ENCODE results near the gene FARP1. TPM values are rescaled to one million over a fixed set of nuclear protein-coding genes. Genes with fewer than 3 reads are reported as not detected.
A peak's percentile ranks its signal among the peaks of the same experiment; 100 is the strongest.

Gene FARP1
- total RNA-seq, 4 donors from 2014 or later = 1.5 to 10.3 (median 6.4) TPM

GRCh38 chr13:98476106-98476505 is 333.2 kb downstream of the FARP1 start:
- H3K36me3 ChIP-seq = peaks cover 19 to 55% (median 27%) of the 10 kb centered on the region in 3 donors
- no peak for TF ChIP-seq POLR2A (IDR thresholded peaks at IDR 0.05)
- no peak for TF ChIP-seq CTCF (IDR thresholded peaks at IDR 0.05)
- H3K27me3 ChIP-seq = no peaks in the 10 kb centered on the region
- peaks cover 26 to 77% (median 30%) of the 10 kb centered on the region in 3 donors for H3K4me1 ChIP-seq
- peak overlapping the region in 1 of 4 donors; percentile 25 for H3K4me3 ChIP-seq
- no peak for DNase-seq
- 22 to 32% methylated on average over 3 to 5 of the region's 5 CpGs for WGBS, 2 donors
- H3K27ac ChIP-seq = peak overlapping the region; percentile 65 to 75 (median 68)
- H3K9me3 ChIP-seq = no peaks in the 10 kb centered on the region
- intact Hi-C loops (cut with DNase I) = loop anchor here (5.0 kb wide), 1 partner anchor 101 kb away; the partner anchor contains the start of gene STK24

DNA sequence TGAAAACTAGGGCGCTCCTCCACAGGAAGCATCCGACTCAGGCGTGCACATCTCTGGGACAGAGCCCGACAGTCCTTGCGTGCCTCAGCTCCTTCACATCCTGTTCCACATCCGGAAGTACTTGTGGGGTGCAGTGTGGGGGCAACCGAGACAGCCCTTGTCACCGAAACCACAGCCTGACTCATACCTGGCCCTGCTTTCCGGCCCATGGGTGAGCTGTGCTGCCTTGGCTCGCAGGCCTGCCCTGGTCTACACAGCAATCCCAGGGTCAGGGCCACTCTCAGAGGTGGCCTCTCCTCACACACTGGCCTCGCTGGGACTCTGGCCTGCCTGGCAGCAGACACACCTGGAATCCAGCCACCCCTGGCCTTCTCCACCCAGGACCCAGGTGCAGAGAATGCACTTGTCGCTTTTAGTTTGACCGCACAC is 333.7 kb downstream of the FARP1 start:
- 17 to 47% methylated on average over 9 of the region's 13 CpGs for WGBS, 2 donors
- intact Hi-C loops (cut with DNase I) = loop anchor here (5.0 kb wide), 1 partner anchor 101 kb away; the partner anchor contains the start of gene STK24
- Histone ChIP-seq H3K9me3 (no peaks in the 10 kb centered on the region), H3K4me1 (peaks cover 26 to 82% (median 34%) of the 10 kb centered on the region in 3 donors), H3K4me3 (peak overlapping the region in 1 of 4 donors; percentile 25), H3K36me3 (peaks cover 19 to 54% (median 22%) of the 10 kb centered on the region in 3 donors), H3K27me3 (no peaks in the 10 kb centered on the region), H3K27ac (peak overlapping the region; percentile 65 to 75 (median 68))
- no peak for DNase-seq
- TF ChIP-seq CTCF (IDR thresholded peaks at IDR 0.05) = no peak
- no peak for TF ChIP-seq POLR2A (IDR thresholded peaks at IDR 0.05)

DNA sequence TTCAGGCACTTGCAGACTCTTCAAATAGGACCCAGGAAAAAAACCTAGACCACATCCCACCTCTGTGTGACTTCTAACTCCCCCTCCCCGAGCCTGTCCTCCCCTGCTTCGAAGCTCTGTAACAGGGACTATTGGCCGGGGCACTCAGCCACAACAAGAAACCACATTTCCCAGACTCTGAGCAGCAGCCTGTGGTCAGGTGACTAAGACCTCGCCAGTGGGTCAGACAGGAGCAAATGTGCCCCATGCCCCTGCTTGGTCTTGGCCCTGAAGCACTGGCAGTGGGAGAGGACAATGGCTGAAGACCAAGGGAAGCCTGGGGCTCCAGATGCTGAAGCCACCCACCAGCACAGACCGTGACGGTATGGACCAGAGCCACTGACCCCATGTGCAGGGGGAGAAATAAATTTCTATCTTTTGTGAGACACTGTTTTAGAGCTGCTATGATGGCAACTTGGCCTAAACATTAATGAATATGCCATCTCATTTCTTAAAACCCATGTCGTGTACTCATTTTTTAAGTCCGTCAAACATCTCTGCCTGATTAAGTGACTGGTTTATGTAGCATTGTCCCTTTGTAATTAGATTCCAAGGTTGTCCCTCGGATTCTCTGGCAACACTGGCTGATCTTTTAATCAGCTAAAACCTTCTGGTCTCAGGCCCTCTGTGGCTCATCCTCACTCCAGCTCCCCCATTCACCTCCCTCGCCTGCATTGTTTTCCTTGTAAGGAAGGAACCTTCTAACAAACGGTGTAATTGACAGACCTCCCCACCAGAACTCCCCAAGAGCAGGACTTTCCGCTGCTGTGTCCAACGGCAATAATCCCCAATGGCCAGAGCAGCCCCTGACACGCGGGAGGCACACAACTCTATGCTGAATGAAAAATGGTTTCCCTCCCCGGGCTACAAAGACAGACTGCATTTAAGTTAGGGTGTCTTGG is 335.6 kb downstream of the FARP1 start:
- intact Hi-C loops (cut with DNase I) = loop anchor here (5.0 kb wide), 1 partner anchor 99 kb away; the partner anchor contains the start of gene STK24
- Histone ChIP-seq H3K27me3 (no peaks in the 10 kb centered on the region), H3K4me1 (peaks cover 38 to 97% (median 52%) of the 10 kb centered on the region in 3 donors), H3K36me3 (peaks cover 12 to 34% (median 13%) of the 10 kb centered on the region in 3 donors), H3K27ac (peak overlapping the region; percentile 19 to 89 (median 54)), H3K4me3 (no peak overlapping the region), H3K9me3 (no peaks in the 10 kb centered on the region)
- DNase-seq = no peak
- 73 to 84% methylated on average over 15 to 16 of the region's 16 CpGs for WGBS, 2 donors
- TF ChIP-seq CTCF (IDR thresholded peaks at IDR 0.05) (no peak), POLR2A (IDR thresholded peaks at IDR 0.05) (no peak)

DNA sequence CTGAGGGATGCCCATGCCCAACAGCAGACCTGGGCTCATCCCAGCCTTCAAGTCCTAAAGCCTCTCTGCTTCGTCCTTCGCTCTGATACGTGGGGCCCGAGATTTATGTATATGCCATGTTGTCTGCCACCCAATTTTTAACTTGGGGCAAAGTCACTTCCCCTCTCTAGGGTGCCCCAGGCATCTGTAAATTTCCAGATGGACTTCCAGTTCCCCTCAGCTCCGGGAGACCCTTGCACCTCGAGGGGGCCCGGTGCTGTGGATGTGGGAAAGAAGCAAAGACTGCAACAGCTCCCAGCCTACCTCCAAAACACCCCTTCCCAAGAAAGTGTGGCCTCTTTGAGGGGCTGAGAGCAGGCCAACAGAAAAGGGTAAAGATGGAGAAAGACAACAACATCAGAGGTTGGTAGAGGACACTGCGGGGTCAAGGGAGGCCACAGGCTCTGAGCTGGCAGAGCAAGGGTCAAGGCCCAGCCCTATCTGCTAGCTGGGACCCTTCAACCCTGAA is 336.7 kb downstream of the FARP1 start:
- TF ChIP-seq POLR2A (IDR thresholded peaks at IDR 0.05) (no peak), CTCF (IDR thresholded peaks at IDR 0.05) (no peak)
- DNase-seq = no peak
- Histone ChIP-seq H3K4me1 (peaks cover 49 to 99% (median 62%) of the 10 kb centered on the region in 3 donors), H3K27ac (peak overlapping the region in 2 of 4 donors; percentile 43 to 89), H3K27me3 (no peaks in the 10 kb centered on the region), H3K4me3 (no peak overlapping the region), H3K36me3 (peaks cover 3 to 24% (median 10%) of the 10 kb centered on the region in 3 donors), H3K9me3 (no peaks in the 10 kb centered on the region)
- intact Hi-C loops (cut with DNase I) = loop anchor here (5.0 kb wide), 1 partner anchor 98 kb away; the partner anchor contains the start of gene STK24
- 93 to 99% methylated on average over 5 of the region's 8 CpGs for WGBS, 2 donors
